IPS DF 6.9 (cell line): ENCODE data around the gene ZG16.
A peak's percentile ranks its signal among the peaks of the same experiment; 100 is the strongest.

Source experiments
- DNase-seq: peaks from one replicate; pipeline ENCODE4 v3.0.0-alpha.2; 2013; ENCODE audit warnings: low read depth, low spot score
- H3K27ac ChIP-seq: one replicate; pipeline ENCODE4 v1.5.1; 2013; ENCODE audit warnings: low read length, control low read depth
- H3K27me3 ChIP-seq: 2 replicates; pipeline ENCODE4 v1.6.1; 2013; ENCODE audit warnings: mild to moderate bottlenecking, low read length; ENCODE audit not compliant: control insufficient read depth, insufficient read depth
- H3K36me3 ChIP-seq: 2 replicates; pipeline ENCODE4 v1.6.1; 2013; ENCODE audit warnings: low read length; ENCODE audit not compliant: control insufficient read depth, insufficient read depth
- H3K4me1 ChIP-seq: 2 replicates; pipeline ENCODE4 v1.6.1; 2013; ENCODE audit warnings: low read length; ENCODE audit not compliant: control insufficient read depth, insufficient read depth
- H3K4me3 ChIP-seq: 2 replicates; pipeline ENCODE4 v1.5.1; 2013; ENCODE audit warnings: mild to moderate bottlenecking, low read length
- H3K9me3 ChIP-seq: 2 replicates; pipeline ENCODE4 v1.6.1; 2013; ENCODE audit warnings: low read length, inconsistent platforms; ENCODE audit not compliant: control insufficient read depth, insufficient read depth
- WGBS: extraction: QIAGEN DNeasy Blood & Tissue Kit; methylation state at CpG from one replicate; pipeline ENCODE4 v1.1.7; 2013; ENCODE audit warnings: mixed read lengths, missing lambda C conversion rate; ENCODE audit not compliant: insufficient read length, insufficient coverage; 5-methylcytosine and 5-hydroxymethylcytosine counted together

ZG16 gene

GRCh38 chr16:29816694-29817441 lies 38.8 kb downstream of the ZG16 start:
- Histone ChIP-seq H3K36me3 (peaks cover 6% of the 10 kb centered on the region), H3K9me3 (no peaks in the 10 kb centered on the region), H3K4me1 (peaks cover 10% of the 10 kb centered on the region), H3K27me3 (no peaks in the 10 kb centered on the region), H3K27ac (no peak overlapping the region), H3K4me3 (peak overlapping the region; percentile 53)
- WGBS = no CpG with 5 or more reads among the region's 37 CpGs
- no peak for DNase-seq

- no CpG with 5 or more reads among the region's 4 CpGs for WGBS
- DNase-seq = no peak
- H3K4me3 ChIP-seq = no peak overlapping the region
- H3K4me1 ChIP-seq = peaks cover 8% of the 10 kb centered on the region
- H3K27me3 ChIP-seq = no peaks in the 10 kb centered on the region
- H3K27ac ChIP-seq = no peak overlapping the region
- H3K36me3 ChIP-seq = peaks cover 6% of the 10 kb centered on the region
- no peaks in the 10 kb centered on the region for H3K9me3 ChIP-seq
Observed at GRCh38 chr16:29818082-29818481, 40.0 kb downstream of the ZG16 start.

GRCh38 chr16:29819506-29819905 lies 41.5 kb downstream of the ZG16 start:
- DNase-seq = no peak
- H3K4me3 ChIP-seq = no peak overlapping the region
- H3K27me3 ChIP-seq = no peaks in the 10 kb centered on the region
- WGBS = no CpG with 5 or more reads among the region's 15 CpGs
- H3K4me1 ChIP-seq = peaks cover 2% of the 10 kb centered on the region
- no peaks in the 10 kb centered on the region for H3K9me3 ChIP-seq
- H3K27ac ChIP-seq = no peak overlapping the region
- H3K36me3 ChIP-seq = peaks cover 6% of the 10 kb centered on the region

- Histone ChIP-seq H3K9me3 (no peaks in the 10 kb centered on the region), H3K4me1 (no peaks in the 10 kb centered on the region), H3K4me3 (no peak within 1 kb of the TSS), H3K27ac (no peak within 1 kb of the TSS), H3K36me3 (peaks cover 6% of the 10 kb centered on the region), H3K27me3 (no peaks in the 10 kb centered on the region)
- no peak for DNase-seq
- no CpG with 5 or more reads among the region's 4 CpGs for WGBS
Observed at GRCh38 chr16:29820271-29820701, 42.2 kb downstream of the ZG16 start, which contains the start of gene MVP. Gene MVP, plus strand, starts transcription at chr16:29820462. Its CDS starts 10,088 bp downstream, at chr16:29830550.

DNA sequence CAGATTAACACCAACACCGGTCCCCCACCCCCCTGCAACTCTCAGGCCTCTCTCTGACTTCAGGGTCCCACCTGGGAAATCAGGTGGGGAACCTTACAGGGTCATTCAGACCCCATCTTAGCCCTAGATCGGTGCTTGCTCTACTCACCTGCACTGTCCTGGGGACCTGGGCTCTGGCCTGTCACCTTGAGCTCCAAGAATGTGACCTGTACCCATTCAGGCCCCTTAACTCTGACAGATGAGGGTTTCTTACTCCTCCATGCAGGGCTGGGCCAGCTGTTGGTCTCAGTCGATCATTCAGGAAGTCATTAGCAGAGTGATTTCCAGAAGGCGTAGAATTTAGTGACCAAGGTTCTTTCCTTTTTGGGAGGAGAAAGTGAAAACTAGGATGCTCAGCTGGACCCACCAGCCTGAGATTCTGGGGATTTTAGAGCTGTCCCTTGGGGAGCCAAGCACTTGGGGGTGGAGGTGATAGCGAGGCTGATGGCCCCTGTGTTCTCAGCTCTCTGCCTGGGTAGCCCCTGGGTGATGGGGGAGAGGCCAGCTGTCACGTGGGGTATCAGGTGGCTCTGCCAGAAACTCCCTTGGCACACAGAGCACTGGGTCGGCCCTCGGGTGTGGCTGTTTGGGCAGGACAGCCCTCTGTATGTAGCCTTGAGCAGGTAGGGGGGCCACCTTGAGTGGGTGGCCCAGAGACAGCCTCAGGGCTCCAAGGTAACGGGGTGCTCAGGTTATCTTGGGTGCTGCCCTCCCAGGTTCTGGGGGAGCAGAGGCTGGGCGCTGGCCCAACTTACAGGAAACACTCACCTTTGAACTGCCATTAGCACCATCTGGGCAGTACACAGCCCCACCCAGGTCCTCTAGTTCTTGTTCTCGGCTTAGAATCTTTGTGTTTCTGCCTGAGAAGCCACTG lies 42.9 kb downstream of the ZG16 start:
- Histone ChIP-seq H3K9me3 (no peaks in the 10 kb centered on the region), H3K4me3 (no peak overlapping the region), H3K27me3 (no peaks in the 10 kb centered on the region), H3K36me3 (peaks cover 6% of the 10 kb centered on the region), H3K4me1 (peaks cover 2% of the 10 kb centered on the region; the same call in 1 of the 2 replicates), H3K27ac (no peak overlapping the region)
- WGBS = no CpG with 5 or more reads among the region's 11 CpGs
- DNase-seq = no peak

DNA sequence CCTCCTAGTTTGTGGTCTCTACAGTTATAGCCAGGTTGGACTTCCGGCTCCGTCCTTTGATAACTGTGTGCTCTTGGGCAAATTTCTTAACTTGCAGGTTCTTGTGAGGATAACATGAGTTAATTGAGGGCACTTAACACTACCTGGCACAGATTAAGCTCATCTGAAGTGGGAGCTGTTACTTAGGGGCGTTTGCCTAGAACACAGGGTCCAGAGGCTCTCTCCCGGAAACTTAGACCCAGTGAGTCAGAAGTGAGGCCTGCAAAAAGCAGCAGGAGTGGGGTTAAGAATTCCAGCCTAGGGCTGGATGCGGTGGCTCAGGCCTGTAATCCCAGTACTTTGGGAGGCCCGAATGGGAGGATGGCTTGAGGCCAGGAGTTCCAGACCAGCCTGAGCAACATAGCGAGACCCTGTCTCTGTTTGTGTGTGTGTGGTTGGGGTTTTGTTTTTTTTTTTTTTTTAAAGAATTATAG lies 43.6 kb downstream of the ZG16 start:
- no peak overlapping the region for H3K4me3 ChIP-seq
- no peak overlapping the region for H3K27ac ChIP-seq
- no peaks in the 10 kb centered on the region for H3K9me3 ChIP-seq
- no peaks in the 10 kb centered on the region for H3K27me3 ChIP-seq
- no peak for DNase-seq
- no CpG with 5 or more reads among the region's 7 CpGs for WGBS
- peaks cover 2% of the 10 kb centered on the region; the same call in 1 of the 2 replicates for H3K4me1 ChIP-seq
- H3K36me3 ChIP-seq = peaks cover 6% of the 10 kb centered on the region

GRCh38 chr16:29824589-29825144 lies 46.6 kb downstream of the ZG16 start:
- Histone ChIP-seq H3K27me3 (no peaks in the 10 kb centered on the region), H3K27ac (no peak overlapping the region), H3K4me1 (peaks cover 2% of the 10 kb centered on the region; the same call in 1 of the 2 replicates), H3K4me3 (no peak overlapping the region), H3K9me3 (no peaks in the 10 kb centered on the region), H3K36me3 (peaks cover 1% of the 10 kb centered on the region; the same call in 1 of the 2 replicates)
- no CpG with 5 or more reads among the region's 7 CpGs for WGBS
- no peak for DNase-seq

- H3K27me3 ChIP-seq = no peaks in the 10 kb centered on the region
- no peak for DNase-seq
- H3K4me1 ChIP-seq = peaks cover 2% of the 10 kb centered on the region; the same call in 1 of the 2 replicates
- H3K9me3 ChIP-seq = no peaks in the 10 kb centered on the region
- no CpG with 5 or more reads among the region's 10 CpGs for WGBS
- no peak overlapping the region for H3K4me3 ChIP-seq
- no peaks in the 10 kb centered on the region for H3K36me3 ChIP-seq
- H3K27ac ChIP-seq = no peak overlapping the region
Observed at GRCh38 chr16:29825145-29826044, 47.3 kb downstream of the ZG16 start.

DNA sequence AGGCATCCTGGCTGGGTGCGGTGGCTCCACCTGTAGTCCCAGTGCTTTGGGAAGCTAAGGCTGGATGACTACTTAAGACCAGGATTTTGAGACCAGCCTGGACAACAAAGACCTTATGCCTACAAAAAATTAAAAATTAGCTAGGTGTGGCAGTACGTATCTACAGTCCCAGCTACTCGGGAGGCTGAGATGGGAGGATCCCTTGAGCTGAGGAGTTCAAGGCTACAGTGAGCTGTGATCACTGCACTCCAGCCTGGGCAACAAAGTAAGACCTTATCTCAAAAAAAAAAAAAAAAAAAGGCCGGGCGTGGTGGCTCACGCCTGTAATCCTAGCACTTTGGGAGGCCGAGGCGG lies 48.3 kb downstream of the ZG16 start:
- Histone ChIP-seq H3K4me3 (no peak overlapping the region), H3K27ac (no peak overlapping the region), H3K27me3 (no peaks in the 10 kb centered on the region), H3K9me3 (no peaks in the 10 kb centered on the region), H3K4me1 (peaks cover 2% of the 10 kb centered on the region; the same call in 1 of the 2 replicates), H3K36me3 (no peaks in the 10 kb centered on the region)
- no CpG with 5 or more reads among the region's 8 CpGs for WGBS
- DNase-seq = no peak
